Measurements from ENCODE around the gene SORCS2.

The SORCS2 gene

DNA sequence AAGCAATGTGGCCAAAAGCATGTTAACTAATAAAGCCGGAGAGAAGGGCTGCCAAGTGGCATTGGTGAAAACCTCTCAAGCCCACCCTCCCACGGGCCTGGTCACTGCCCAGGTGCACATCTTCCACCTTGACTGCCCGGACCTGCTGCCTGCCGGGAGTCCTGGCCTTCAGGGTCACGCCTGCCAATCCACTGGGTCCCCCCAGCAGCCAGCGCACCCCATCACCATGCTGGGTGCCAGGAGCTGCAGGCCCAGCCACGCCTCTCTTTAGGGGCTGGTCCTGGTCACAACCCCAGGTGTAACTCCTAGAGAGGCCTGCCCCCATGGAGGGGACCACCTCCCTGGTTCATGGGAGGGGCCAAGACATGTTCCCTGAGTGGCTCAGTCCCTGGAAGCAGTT is 176.0 kb downstream of the SORCS2 start:
- TF ChIP-seq, protein P1, sequence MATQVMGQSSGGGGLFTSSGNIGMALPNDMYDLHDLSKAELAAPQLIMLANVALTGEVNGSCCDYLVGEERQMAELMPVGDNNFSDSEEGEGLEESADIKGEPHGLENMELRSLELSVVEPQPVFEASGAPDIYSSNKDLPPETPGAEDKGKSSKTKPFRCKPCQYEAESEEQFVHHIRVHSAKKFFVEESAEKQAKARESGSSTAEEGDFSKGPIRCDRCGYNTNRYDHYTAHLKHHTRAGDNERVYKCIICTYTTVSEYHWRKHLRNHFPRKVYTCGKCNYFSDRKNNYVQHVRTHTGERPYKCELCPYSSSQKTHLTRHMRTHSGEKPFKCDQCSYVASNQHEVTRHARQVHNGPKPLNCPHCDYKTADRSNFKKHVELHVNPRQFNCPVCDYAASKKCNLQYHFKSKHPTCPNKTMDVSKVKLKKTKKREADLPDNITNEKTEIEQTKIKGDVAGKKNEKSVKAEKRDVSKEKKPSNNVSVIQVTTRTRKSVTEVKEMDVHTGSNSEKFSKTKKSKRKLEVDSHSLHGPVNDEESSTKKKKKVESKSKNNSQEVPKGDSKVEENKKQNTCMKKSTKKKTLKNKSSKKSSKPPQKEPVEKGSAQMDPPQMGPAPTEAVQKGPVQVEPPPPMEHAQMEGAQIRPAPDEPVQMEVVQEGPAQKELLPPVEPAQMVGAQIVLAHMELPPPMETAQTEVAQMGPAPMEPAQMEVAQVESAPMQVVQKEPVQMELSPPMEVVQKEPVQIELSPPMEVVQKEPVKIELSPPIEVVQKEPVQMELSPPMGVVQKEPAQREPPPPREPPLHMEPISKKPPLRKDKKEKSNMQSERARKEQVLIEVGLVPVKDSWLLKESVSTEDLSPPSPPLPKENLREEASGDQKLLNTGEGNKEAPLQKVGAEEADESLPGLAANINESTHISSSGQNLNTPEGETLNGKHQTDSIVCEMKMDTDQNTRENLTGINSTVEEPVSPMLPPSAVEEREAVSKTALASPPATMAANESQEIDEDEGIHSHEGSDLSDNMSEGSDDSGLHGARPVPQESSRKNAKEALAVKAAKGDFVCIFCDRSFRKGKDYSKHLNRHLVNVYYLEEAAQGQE (IDR thresholded peaks at IDR 0.05; ENCODE audit: insufficient read depth in 1 of 2, low read depth in 2 of 2, low read length in 2 of 2) = no peak
- no peak for TF ChIP-seq FOXP2 (optimal IDR thresholded peaks at IDR 0.05; ENCODE audit: borderline replicate concordance, extremely low read depth, extremely low read length, insufficient read depth)

DNA sequence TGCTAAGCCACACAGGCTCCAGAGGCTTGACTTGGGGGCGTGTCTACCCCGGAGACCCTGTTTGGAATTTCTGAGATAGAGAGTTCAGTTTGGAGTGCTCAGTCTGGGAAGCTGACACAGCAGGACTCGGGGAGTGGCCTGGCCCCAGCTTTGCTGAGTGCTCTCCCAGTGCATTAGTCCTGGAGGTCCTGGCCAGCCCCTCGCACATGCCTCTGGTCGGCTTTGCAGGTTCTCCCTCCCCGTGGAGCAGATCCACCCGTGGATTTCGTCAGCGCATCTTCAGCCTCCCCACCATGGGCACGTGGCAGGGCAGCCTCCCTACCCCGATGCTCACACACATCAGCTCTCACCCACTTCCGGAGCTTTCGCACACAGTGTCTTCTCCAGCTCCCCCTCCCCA is 177.2 kb downstream of the SORCS2 start:
- TF ChIP-seq, protein P1 (IDR thresholded peaks at IDR 0.05; ENCODE audit: insufficient read depth in 1 of 2, low read depth in 2 of 2, low read length in 2 of 2) = no peak
- no peak for TF ChIP-seq SIN3A (IDR thresholded peaks at IDR 0.05; ENCODE audit: borderline replicate concordance, insufficient read depth, low read length)
- no peak for TF ChIP-seq FOXP2 (optimal IDR thresholded peaks at IDR 0.05; ENCODE audit: borderline replicate concordance, extremely low read depth, extremely low read length, insufficient read depth)
- no peak for TF ChIP-seq POLR2AphosphoS5 (IDR thresholded peaks at IDR 0.05; ENCODE audit: low read depth, low read length)
- no peak for TF ChIP-seq TAF1 (IDR thresholded peaks at IDR 0.05; ENCODE audit: borderline replicate concordance, insufficient read depth, low read length)

DNA sequence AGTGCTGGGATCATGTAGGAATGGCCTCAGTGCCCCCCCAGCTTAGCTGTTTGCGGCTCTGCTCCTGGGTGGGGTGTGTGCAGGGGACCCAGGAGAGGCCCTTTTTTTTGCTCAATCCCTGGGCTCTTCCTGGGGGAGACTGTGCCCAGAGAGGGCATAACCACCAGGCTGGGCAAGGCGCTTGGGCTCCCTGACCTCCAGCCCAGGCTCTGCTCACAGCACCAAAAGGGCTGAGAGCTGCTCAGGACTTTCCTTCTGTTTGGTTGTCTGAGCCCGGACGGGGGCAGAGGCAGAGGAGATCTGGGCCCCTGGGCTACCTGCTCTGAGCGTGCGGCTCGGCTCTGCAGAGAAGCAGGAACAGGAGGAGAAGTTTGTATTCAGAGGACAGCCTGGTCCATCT is 177.7 kb downstream of the SORCS2 start:
- TF ChIP-seq POLR2AphosphoS5 (IDR thresholded peaks at IDR 0.05; ENCODE audit: low read depth, low read length) = no peak
- no peak for TF ChIP-seq TAF1 (IDR thresholded peaks at IDR 0.05; ENCODE audit: borderline replicate concordance, insufficient read depth, low read length)
- TF ChIP-seq SIN3A (IDR thresholded peaks at IDR 0.05; ENCODE audit: borderline replicate concordance, insufficient read depth, low read length) = no peak
- TF ChIP-seq, protein P1 (IDR thresholded peaks at IDR 0.05; ENCODE audit: insufficient read depth in 1 of 2, low read depth in 2 of 2, low read length in 2 of 2) = no peak
- no peak for TF ChIP-seq FOXP2 (optimal IDR thresholded peaks at IDR 0.05; ENCODE audit: borderline replicate concordance, extremely low read depth, extremely low read length, insufficient read depth)

DNA sequence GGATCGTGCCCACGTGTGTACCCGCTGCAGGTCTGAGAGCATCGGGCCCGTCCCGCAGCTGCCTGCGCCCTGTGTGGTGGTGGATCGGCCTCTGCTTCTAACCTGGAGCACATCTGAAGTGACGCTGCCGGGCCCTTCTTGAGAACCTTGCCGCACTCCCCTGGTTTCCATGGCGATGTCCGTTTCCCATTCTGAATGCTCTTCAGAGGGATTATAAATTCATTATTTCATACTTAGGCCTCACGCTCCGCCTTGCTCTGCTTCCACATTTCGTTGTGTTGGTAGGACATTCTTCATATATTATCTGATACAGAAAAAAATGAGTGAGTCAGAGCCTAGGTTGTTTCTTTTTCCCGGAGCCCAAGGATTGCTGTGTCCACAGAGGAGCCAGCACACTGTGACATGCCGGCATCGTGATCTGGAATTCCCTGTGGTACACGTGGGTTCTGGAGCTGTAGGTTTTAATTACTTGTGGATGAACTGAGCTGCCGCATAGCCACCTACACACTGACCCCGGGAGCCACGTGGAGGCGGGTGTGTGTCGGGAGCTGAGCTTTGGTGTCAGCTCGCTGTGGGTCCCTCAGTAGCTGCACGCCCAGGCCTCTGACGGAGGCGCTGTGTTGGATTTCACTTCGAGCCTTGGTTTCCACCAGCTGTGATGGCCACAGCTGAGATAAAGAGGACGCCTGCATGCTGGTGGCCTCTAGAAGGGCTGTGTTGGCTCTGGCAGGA is 179.0 kb downstream of the SORCS2 start:
- TF ChIP-seq TAF1 (IDR thresholded peaks at IDR 0.05; ENCODE audit: borderline replicate concordance, insufficient read depth, low read length) = no peak
- TF ChIP-seq SIN3A (IDR thresholded peaks at IDR 0.05; ENCODE audit: borderline replicate concordance, insufficient read depth, low read length) = no peak
- TF ChIP-seq FOXP2 (optimal IDR thresholded peaks at IDR 0.05; ENCODE audit: borderline replicate concordance, extremely low read depth, extremely low read length, insufficient read depth) = no peak
- TF ChIP-seq, protein P1 (IDR thresholded peaks at IDR 0.05; ENCODE audit: insufficient read depth in 1 of 2, low read depth in 2 of 2, low read length in 2 of 2) = no peak
- no peak for TF ChIP-seq POLR2AphosphoS5 (IDR thresholded peaks at IDR 0.05; ENCODE audit: low read depth, low read length)

DNA sequence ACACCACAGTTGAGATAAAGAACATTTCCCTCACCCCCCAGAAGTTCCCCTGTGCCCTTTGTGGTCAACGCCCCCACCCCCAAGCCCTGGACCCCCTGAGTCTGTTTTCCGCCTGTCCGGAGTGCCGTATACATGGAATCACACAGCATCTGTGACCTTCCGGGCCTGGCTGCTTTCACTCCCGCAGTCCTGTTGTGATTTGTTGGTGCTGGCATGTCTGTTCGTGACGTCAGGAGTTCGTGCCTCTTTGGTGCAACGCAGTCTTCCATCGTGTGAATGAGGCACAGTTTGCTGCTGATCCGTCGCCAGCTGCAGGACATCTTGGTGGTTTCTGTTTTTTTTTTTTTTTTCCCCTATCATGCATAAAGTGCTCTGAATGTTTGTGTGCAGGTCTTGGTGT is 180.3 kb downstream of the SORCS2 start:
- TF ChIP-seq SIN3A (IDR thresholded peaks at IDR 0.05; ENCODE audit: borderline replicate concordance, insufficient read depth, low read length) (no peak), POLR2AphosphoS5 (IDR thresholded peaks at IDR 0.05; ENCODE audit: low read depth, low read length) (no peak), TAF1 (IDR thresholded peaks at IDR 0.05; ENCODE audit: borderline replicate concordance, insufficient read depth, low read length) (no peak), FOXP2 (optimal IDR thresholded peaks at IDR 0.05; ENCODE audit: borderline replicate concordance, extremely low read depth, extremely low read length, insufficient read depth) (no peak)
- TF ChIP-seq, protein P1 (IDR thresholded peaks at IDR 0.05; ENCODE audit: insufficient read depth in 1 of 2, low read depth in 2 of 2, low read length in 2 of 2) = no peak

Measured in PFSK-1 (cell line).